Measurements from ENCODE around the gene F11. TPM values are rescaled to one million over a fixed set of nuclear protein-coding genes. Genes with fewer than 3 reads are reported as not detected.
"Not testable (repeated sequence)": the region's sequence is repeated elsewhere in the genome, so short reads cannot be mapped to it uniquely, and the experiment has no call there.

F11 gene
- not detected for total RNA-seq

GRCh38 chr4:186265683-186266652 is at the start of gene F11:
F11 (plus strand) TSS chr4:186266189; CDS start chr4:186267137, 948 bp downstream.
- no peak for DNase-seq (ENCODE audit: low spot score)

DNA sequence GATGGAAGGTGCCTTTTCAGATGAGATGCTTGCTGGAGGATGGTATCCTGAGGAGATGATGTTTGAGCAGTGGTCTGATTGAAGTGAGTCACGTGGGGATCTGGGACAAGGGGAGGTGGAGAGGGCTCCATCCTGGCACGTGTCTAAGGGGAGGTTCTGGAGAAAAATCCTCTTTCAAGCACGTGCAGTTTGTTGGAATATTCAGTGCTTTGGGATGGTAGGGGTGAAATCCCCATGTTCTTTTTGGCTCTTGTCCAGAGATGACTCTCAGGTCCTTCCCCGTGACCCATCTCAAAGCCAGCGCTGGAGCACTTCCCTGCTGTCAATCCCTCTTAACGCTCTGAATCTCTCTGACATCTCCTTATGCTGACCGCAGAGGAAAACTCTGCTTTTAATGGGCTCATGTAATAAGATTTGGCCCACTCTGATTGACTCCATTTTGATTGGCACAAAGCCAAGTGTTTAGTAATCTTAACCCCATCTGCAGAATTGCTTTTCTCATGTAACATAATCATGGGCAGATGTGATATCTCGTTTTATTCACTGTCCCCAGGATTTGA is 49.4 kb upstream of the F11 start:
- DNase-seq (ENCODE audit: low spot score), result no peak

DNA sequence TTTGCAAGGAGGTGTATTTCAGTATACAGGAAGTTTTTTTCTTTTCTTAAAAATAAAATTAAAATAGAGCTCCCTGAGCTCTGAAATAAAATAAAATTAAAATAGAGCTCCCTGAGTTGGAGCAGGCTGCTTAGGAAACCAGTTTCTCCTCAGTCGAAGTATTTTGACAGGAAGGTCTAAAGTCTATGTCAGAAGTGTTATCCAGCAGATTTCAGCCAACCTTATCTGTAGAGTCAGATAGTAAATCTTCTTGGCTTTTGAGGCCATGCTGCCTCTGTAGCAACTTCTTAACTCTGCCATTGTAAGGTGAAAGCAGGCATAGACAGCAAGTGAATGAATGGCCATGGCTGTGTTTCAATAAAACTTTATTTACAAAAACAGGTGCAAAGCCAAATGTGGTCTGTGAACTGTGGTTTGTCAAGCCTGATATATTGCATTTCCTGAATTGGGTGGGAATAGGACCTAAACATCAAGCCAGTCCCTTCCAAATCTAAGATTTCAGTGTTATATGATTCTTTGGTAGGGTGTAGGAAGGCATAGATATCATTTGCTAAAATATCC is 48.2 kb upstream of the F11 start:
- no peak for DNase-seq (ENCODE audit: low spot score)

- no peak for DNase-seq (ENCODE audit: low spot score)
Observed at GRCh38 chr4:186221624-186222023, 44.4 kb upstream of the F11 start.

GRCh38 chr4:186225848-186226247 is 40.1 kb upstream of the F11 start:
- DNase-seq (ENCODE audit: low spot score), result no peak

GRCh38 chr4:186226521-186227189 is 39.3 kb upstream of the F11 start:
- no peak for DNase-seq (ENCODE audit: low spot score)

DNA sequence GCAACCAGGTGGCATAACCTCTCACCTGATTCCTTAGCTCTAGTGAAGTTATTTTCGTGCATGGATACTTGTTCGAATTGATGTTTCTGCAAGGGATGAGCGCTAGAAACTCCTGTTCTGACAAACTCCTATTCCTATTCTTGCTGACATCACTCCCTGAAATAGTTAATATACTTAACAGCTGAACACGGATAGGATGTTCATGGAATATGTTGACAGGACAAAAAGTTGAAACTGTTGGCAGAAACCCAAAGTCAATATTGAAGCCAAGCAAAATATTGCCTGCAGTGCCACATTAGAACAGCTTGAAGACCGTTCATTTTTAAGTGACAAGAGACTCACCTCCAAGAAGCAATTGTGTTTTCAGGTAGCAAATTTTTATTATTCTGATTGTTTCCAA is 38.8 kb upstream of the F11 start, which contains the start of gene KLKB1:
Gene KLKB1, plus strand, starts transcription at position 287 of the 400 bp plus-strand sequence. CDS start 689 bp downstream, outside the sequence.
- no peak for DNase-seq (ENCODE audit: low spot score)

DNA sequence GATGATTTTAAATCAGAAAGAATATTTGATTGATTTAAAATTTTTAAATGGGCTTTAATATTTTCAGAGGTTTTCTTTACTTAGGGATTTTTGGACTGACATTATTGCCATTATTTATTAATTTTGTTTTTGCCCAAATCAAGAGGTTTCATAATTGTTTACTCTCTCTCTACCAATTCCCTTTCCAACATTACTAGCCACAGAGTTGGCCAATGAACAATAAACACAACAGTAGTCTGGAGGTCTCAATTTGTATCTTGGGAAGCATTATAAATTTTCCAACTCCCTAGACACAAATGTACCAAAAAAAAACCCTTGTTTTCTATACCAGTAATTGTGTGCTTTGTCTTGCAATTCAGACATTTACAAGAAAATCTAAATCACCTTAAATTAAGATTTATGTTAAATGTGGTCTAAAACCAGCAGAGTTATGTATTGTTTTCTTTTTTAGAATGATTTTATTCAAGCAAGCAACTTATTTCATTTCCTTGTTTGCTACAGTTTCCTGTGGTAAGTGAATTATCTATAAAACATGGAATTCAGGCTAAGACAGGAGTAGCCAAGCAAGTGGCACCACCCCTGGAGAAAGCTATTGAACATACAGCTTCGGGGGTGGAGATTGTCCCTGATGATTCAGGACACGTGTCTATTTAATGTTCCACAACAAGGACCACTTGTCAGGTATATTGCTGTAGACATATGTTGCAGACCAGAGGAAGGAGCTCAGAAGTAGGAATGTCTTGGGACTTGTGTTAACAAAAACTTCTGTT is 38.1 kb upstream of the F11 start:
- no peak for DNase-seq (ENCODE audit: low spot score)

DNA sequence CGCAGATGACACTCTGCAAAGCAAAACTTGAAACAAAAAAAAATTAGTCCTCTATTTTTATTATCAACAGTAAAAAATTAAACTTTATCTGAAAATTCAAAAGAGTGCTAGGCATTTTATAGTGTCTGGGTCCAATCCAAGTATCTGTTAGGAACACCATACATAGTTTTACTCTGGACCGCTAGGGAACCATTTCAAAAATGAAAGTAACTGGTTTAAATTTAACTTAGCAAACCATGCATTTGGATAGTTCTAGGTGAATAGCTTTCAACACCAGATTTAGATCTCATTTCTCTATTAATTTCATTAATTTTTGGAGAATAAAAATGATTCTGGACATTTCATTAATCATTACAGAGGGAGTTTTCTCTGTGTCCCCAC is 37.5 kb upstream of the F11 start:
- no peak for DNase-seq (ENCODE audit: low spot score)

- DNase-seq (ENCODE audit: low spot score), result no peak
Observed at GRCh38 chr4:186234367-186234766, 31.6 kb upstream of the F11 start.

DNA sequence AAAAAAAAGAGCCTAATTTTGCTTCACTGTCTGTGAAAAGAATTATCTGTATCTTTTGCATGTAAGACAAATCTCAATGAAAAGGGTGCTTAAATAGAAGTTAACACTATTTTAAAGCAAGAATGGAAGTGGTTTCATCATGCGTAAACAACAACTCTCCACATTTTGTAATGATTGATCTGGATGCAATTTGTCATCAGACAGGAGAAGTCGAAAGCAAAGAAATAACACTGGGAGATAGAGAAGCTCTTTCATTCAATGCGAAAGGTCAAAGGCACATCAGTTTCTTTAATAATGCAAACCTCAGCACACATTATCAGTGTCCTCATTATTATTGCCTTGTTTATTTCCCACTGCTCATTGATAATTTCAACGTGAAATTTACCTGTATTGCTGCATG is 29.9 kb upstream of the F11 start:
- no peak for DNase-seq (ENCODE audit: low spot score)

DNA sequence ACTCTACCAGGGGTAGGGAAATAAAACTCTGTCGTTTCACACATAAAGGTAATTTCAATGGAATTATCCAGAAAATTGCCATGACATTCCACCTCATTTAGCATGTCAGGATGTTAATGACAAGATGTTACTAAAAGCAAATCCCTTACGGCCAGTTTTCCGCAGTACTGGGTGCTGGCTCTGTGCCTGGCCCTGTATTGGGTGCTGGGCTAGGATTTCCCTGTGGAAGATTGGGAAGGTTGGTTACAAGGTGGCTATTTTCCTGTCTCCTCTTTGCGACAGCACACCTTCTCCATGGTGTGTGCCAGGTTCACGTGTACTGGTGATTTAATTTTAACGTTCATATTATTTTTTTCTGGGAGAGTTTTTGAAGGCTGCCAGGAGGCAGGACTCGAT is 25.5 kb upstream of the F11 start:
- no peak for DNase-seq (ENCODE audit: low spot score)

GRCh38 chr4:186240848-186241491 is 25.0 kb upstream of the F11 start:
- no peak for DNase-seq (ENCODE audit: low spot score)

DNA sequence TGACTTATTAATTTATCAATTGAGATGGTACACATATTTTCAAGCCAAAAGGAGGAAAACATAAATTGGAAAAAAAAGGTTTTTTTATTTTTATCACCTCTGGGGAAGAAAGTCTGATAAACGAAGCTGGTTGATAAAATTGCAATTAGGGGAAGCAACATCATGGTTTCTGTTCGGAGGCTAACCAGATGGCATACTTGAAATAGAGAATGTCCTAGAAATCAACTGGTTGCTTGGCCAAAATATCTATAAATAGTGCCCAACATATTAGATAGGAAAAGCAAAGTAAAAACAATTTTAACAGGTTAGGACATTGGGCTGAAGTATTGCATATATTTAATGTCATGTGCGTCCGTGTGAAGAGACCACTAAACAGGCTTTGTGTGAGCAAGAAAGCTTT is 24.4 kb upstream of the F11 start:
- DNase-seq (ENCODE audit: low spot score), result no peak

- DNase-seq (ENCODE audit: low spot score), result not testable (repeated sequence)
Observed at GRCh38 chr4:186242031-186242430, 24.0 kb upstream of the F11 start.

DNA sequence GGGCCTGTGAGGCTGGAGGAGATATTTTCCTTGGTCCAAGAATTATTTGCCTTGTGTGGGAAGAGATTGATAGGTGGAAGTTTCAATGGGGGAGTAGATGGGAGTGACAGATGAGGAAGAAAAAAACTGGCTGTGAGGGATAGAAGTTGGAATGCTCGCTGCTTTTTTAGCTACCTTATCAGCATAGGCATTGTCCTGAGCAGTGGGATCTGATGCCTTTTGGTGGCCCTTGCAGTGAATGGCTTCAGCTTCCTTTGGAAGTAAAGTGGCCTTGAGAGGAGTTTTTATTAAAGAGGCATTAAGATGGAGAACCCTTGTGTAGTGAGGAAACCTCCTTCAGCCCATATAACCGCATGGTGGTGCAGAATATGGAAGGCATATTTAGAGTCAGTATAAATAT is 22.7 kb upstream of the F11 start:
- DNase-seq (ENCODE audit: low spot score), result no peak

GRCh38 chr4:186244835-186245234 is 21.2 kb upstream of the F11 start:
- DNase-seq (ENCODE audit: low spot score), result no peak

DNA sequence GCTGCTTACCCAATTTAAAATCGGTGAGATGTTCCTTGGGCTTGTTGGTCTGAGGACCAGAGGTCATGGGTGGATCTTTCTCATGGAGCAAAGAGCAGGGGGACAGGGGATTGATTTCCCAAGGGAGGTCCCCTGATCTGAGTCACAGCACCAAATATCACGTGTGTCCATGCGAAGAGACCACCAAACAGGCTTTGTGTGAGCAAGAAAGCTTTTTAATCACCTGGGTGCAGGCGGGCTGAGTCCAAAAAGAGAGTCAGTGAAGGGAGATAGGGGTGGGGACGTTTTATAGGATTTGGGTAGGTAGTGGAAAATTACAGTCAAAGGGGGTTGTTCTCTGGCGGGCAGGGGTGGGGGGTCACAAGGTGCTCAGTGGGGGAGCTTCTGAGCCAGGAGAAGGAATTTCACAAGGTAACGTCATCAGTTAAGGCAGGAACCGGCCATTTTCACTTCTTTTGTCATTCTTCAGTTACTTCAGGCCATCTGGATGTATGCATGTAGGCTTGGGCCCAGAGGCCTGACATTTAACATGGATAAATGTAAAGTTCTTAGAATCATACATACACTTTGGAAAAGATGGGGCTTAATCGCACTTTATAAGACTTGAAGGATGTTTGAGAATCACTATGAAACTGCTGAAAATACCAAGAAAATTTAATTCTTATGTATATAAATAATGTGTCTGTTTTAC is 18.8 kb upstream of the F11 start:
- DNase-seq (ENCODE audit: low spot score), result not testable (repeated sequence)

- DNase-seq (ENCODE audit: low spot score), result no peak
Observed at GRCh38 chr4:186248643-186249042, 17.3 kb upstream of the F11 start.
